GM12878 (cell line): Measurements from ENCODE around the gene KRTAP5-4. TPM values are rescaled to one million over a fixed set of nuclear protein-coding genes. Genes with fewer than 3 reads are reported as not detected.

Source experiments
- ATAC-seq: fragments of 200-7000 bp; cut with Tn5 transposase; 3 replicates; pipeline ENCODE4 v1.9.1; 2020; ENCODE audit warnings: mild to moderate bottlenecking, moderate library complexity
- BruUV-seq: library from RNA; stranded (reverse); fragments of 400-500 nt; replicated peaks from 2 replicates; lab custom pipeline; 2021; lab: Mats Ljungman, UMichigan
- CTCF ChIA-PET: fragments of 300-600 bp; sonication (Branson Sonifier 250); formaldehyde crosslinking; extraction: SDS; loops from one replicate; lab custom pipeline; 2021; ENCODE audit warnings: inconsistent platforms; lab: Yijun Ruan, JAX
- POLR2A ChIA-PET: fragments of 350-600 bp; formaldehyde crosslinking; extraction: SDS; loops from one replicate; lab custom pipeline; 2021; ENCODE audit warnings: inconsistent platforms; lab: Charles Lee
- RAD21 ChIA-PET: fragments of 300-600 bp; sonication (Branson Sonifier 250); formaldehyde crosslinking; loops from one replicate; lab custom pipeline; 2023; ENCODE audit warnings: antibody characterized with exemption; ENCODE audit not compliant: unreplicated experiment; lab: Charles Lee
- SMC1A ChIA-PET: fragments of 300-600 bp; sonication (Branson Sonifier 250); formaldehyde crosslinking; loops from one replicate; lab custom pipeline; 2023; ENCODE audit not compliant: unreplicated experiment, uncharacterized antibody; lab: Charles Lee
- DNase-seq: peaks from one replicate; pipeline ENCODE4 v3.0.0-alpha.2; 2011; ENCODE audit warnings: low read depth, low spot score
- FAIRE-seq: peaks from 3 replicates; lab custom pipeline; 2011; peaks lifted over from hg19 to GRCh38; lab: Jason Lieb, UNC
- H2AFZ ChIP-seq: 2 replicates; pipeline ENCODE4 v1.6.0; 2011; ENCODE audit warnings: low read depth, low read length, control low read depth; ENCODE audit not compliant: control insufficient read depth
- H3K27ac ChIP-seq: 2 replicates; pipeline ENCODE4 v1.5.1; 2011; ENCODE audit warnings: control low read depth; ENCODE audit not compliant: control insufficient read depth, insufficient read depth
- H3K27me3 ChIP-seq, 2 experiments: replicated peaks in 1 of 2; 2 replicates each; pipeline versions ENCODE4 v1.6.0 to v1.6.1; 2011; ENCODE audit warnings: low read length in 1 of 2; ENCODE audit not compliant: control insufficient read depth in 2 of 2, insufficient read depth in 2 of 2
- H3K36me3 ChIP-seq, 2 experiments: 2 replicates each; pipeline ENCODE4 v1.5.1; 2011; ENCODE audit warnings: low read length in 1 of 2; ENCODE audit not compliant: control insufficient read depth in 2 of 2, insufficient read depth in 2 of 2
- H3K4me1 ChIP-seq: 2 replicates; pipeline ENCODE4 v1.6.1; 2011; ENCODE audit warnings: mild to moderate bottlenecking, low read length, moderate library complexity, mixed read lengths; ENCODE audit not compliant: control insufficient read depth, insufficient read depth
- H3K4me2 ChIP-seq: 2 replicates; pipeline ENCODE4 v1.6.0; 2011; ENCODE audit warnings: control low read depth; ENCODE audit not compliant: control insufficient read depth, insufficient read depth
- H3K4me3 ChIP-seq: fragments of 200-600 bp; sonication (generic); 2 replicates; pipeline ENCODE4 v1.5.1; 2016
- H3K79me2 ChIP-seq: 2 replicates; pipeline ENCODE4 v1.6.0; 2011; ENCODE audit warnings: low read length; ENCODE audit not compliant: control insufficient read depth, insufficient read depth
- H3K9ac ChIP-seq: 2 replicates; pipeline ENCODE4 v1.8.0; 2011; ENCODE audit warnings: low read length, control low read depth, mixed read lengths; ENCODE audit not compliant: control insufficient read depth, insufficient read depth
- H3K9me3 ChIP-seq: replicated peaks from 3 replicates; pipeline ENCODE4 v1.5.1; 2011; ENCODE audit warnings: mild to moderate bottlenecking, low read length; ENCODE audit not compliant: control insufficient read depth, insufficient read depth
- H4K20me1 ChIP-seq: 2 replicates; pipeline ENCODE4 v1.6.0; 2011; ENCODE audit not compliant: control insufficient read depth, insufficient read depth
- CBX5 ChIP-seq: sonication (generic); IDR thresholded peaks from 2 replicates; pipeline ENCODE4 v1.6.1; 2016; ENCODE audit warnings: low read depth, moderate library complexity, mild to moderate bottlenecking, inconsistent platforms
- CTCF ChIP-seq, 3 experiments: IDR thresholded peaks in 2 of 3; conservative IDR thresholded peaks in 1 of 3; 2 replicates each; pipeline ENCODE4 v1.5.1; 2011; ENCODE audit warnings: low read depth in 3 of 3, low read length in 3 of 3, mild to moderate bottlenecking in 3 of 3, control low read depth in 2 of 3, moderate library complexity in 2 of 3, inconsistent platforms in 1 of 3, mixed read lengths in 1 of 3; ENCODE audit not compliant: control insufficient read depth in 2 of 3, insufficient read depth in 1 of 3; ENCODE audit errors: extremely low read depth in 1 of 3
- PRDM15 ChIP-seq: fragments of 450-650 bp; formaldehyde crosslinking; IDR thresholded peaks from 2 replicates; pipeline ENCODE4 v1.4.0; 2020; ENCODE audit warnings: mild to moderate bottlenecking, moderate library complexity
- SPI1 ChIP-seq: IDR thresholded peaks from 2 replicates; pipeline ENCODE4 v1.6.1; 2011; ENCODE audit warnings: low read depth, mild to moderate bottlenecking, low read length, moderate library complexity, borderline replicate concordance; ENCODE audit not compliant: insufficient read depth
- TAF1 ChIP-seq: IDR thresholded peaks from 2 replicates; pipeline ENCODE4 v1.6.1; 2011; ENCODE audit warnings: mild to moderate bottlenecking, low read depth, low read length, borderline replicate concordance
- TBL1XR1 ChIP-seq: IDR thresholded peaks from 2 replicates; pipeline ENCODE4 v1.6.1; 2012; ENCODE audit warnings: low read depth, low read length, improper control_type of control experiment
- ZZZ3 ChIP-seq: IDR thresholded peaks from 2 replicates; pipeline ENCODE4 v1.6.1; 2011; ENCODE audit warnings: low read depth; ENCODE audit not compliant: control insufficient read depth, insufficient read length
- WGBS: methylation state at CpG from one replicate; pipeline ENCODE4 v1.1.6; 2016; ENCODE audit warnings: low lambda C conversion rate; ENCODE audit not compliant: insufficient replicate concordance, insufficient coverage; ENCODE audit errors: missing lambda C conversion rate; 5-methylcytosine and 5-hydroxymethylcytosine counted together
- in situ Hi-C: fragments of 300-500 bp; cut with MboI; formaldehyde crosslinking; loops from 9 replicates; pipeline ENCODE4 v1.14.3; 2018; ENCODE audit warnings: mixed read lengths
- intact Hi-C: fragments of 100-400 bp; cut with micrococcal nuclease; formaldehyde crosslinking; loops from one replicate; pipeline ENCODE4 v1.14.2; 2022; ENCODE audit not compliant: unreplicated experiment
- polyA plus RNA-seq, 11 experiments: library from polyadenylated mRNA; depleted of rRNA in 4 of 11; unstranded in 6 of 11; stranded (reverse) in 5 of 11; fragments of >200 nt; fragmentation: Nextera tagmentation in 4 of 11; fragmentation: Illumina TruSeq in 1 of 11; extraction: Ambion mirVana in 4 of 11; extraction: Trizol in 1 of 11; gene quantifications; 1 replicate in 1 of 11; 2 replicates in 10 of 11; pipeline versions ENCODE4 v1.2.1 to v1.2.3, GENCODE V29; 2011 to 2016; ENCODE audit warnings: inconsistent platforms in 2 of 11, missing spikeins in 2 of 11, low read depth in 1 of 11
- total RNA-seq, 4 experiments: library from RNA; depleted of rRNA in 3 of 4; stranded (reverse); fragments of >200 nt in 3 of 4; fragmentation: Illumina TruSeq in 1 of 4; extraction: Trizol in 1 of 4; gene quantifications; 2 replicates each; pipeline versions ENCODE4 v1.2.1 to v1.2.3, GENCODE V29; 2013 to 2021

KRTAP5-4 gene
- total and polyA plus RNA-seq, 10 of the 15 experiments (the other 5 are each of a cell fraction or from before 2014, with no cell fraction given), result not detected

GRCh38 chr11:1645357-1645821, 23.5 kb upstream of the KRTAP5-4 start:
- Histone ChIP-seq H3K36me3 (no peaks in the 10 kb centered on the region), H2AFZ (no peak overlapping the region), H3K4me1 (no peaks in the 10 kb centered on the region), H3K9me3 (no peaks in the 10 kb centered on the region), H4K20me1 (no peaks in the 10 kb centered on the region), H3K4me2 (no peak overlapping the region), H3K9ac (no peak overlapping the region), H3K4me3 (no peak overlapping the region), H3K27me3 (no peaks in the 10 kb centered on the region; a peak in 1 of 4 replicates)
- 21% methylated on average over 12 of the region's 12 CpGs for WGBS
- intact Hi-C loops (no loop called here), in situ Hi-C loops (no loop called here)
- ATAC-seq (no peak), DNase-seq (no peak), FAIRE-seq (no peak)
- ChIA-PET CTCF (interaction anchor here (1.5 kb wide), 1 partner anchor 188 kb away, joined by 5 read pairs; no protein-coding TSS in a partner anchor), POLR2A (interaction anchor here (0.6 kb wide), 1 partner anchor 26 kb away, joined by 5 read pairs; no protein-coding TSS in a partner anchor)
- no TSS peak for BruUV-seq
- TF ChIP-seq CBX5 (no peak), SPI1 (peak; percentile 17; the same call in 1 of the 2 replicates)
- TF ChIP-seq, all 136 proteins: peak for 1
- H3K79me2 ChIP-seq, result no peaks in the 10 kb centered on the region
- SMC1A ChIA-PET, result no interaction called here
- no peak overlapping the region for H3K27ac ChIP-seq
- RAD21 ChIA-PET, result no interaction called here

GRCh38 chr11:1644601-1645356, 22.8 kb upstream of the KRTAP5-4 start:
- H2AFZ ChIP-seq, result no peak overlapping the region
- no peaks in the 10 kb centered on the region for H3K9me3 ChIP-seq
- intact Hi-C loops, result no loop called here
- ChIA-PET RAD21 (no interaction called here), CTCF (interaction anchor here (1.4 kb wide), 1 partner anchor 8 kb away, joined by 5 read pairs; no protein-coding TSS in a partner anchor), POLR2A (interaction anchor here (0.6 kb wide), 1 partner anchor 25 kb away, joined by 5 read pairs; no protein-coding TSS in a partner anchor), SMC1A (no interaction called here)
- H3K36me3 ChIP-seq, result no peaks in the 10 kb centered on the region
- BruUV-seq, result no TSS peak
- no peaks in the 10 kb centered on the region for H4K20me1 ChIP-seq
- no peak overlapping the region for H3K4me2 ChIP-seq
- no peak overlapping the region for H3K4me3 ChIP-seq
- WGBS, result 26% methylated on average over 18 of the region's 20 CpGs
- ATAC-seq (no peak), DNase-seq (no peak), FAIRE-seq (no peak)
- no peak overlapping the region for H3K27ac ChIP-seq
- no peaks in the 10 kb centered on the region; a peak in 2 of 4 replicates for H3K27me3 ChIP-seq
- H3K4me1 ChIP-seq, result no peaks in the 10 kb centered on the region
- no peaks in the 10 kb centered on the region for H3K79me2 ChIP-seq
- H3K9ac ChIP-seq, result no peak overlapping the region
- in situ Hi-C loops, result no loop called here
- TF ChIP-seq TBL1XR1, result no peak
- no peak for TF ChIP-seq TAF1
- no peak for TF ChIP-seq PRDM15 (CRISPR knock-in tag)
- no peak for TF ChIP-seq CTCF (IDR thresholded peaks at IDR 0.05 in 2 of 3, conservative IDR thresholded peaks at IDR 0.05 in 1 of 3; ENCODE audit: control insufficient read depth in 2 of 3, extremely low read depth in 1 of 3, insufficient read depth in 1 of 3, low read depth in 3 of 3, low read length in 3 of 3)
- no peak for TF ChIP-seq ZZZ3
